ENCODE measurements around the gene APOL3.
"Not testable (repeated sequence)": the region's sequence is repeated elsewhere in the genome, so short reads cannot be mapped to it uniquely, and the experiment has no call there.

The APOL3 gene

GRCh38 chr22:36193171-36193570 lies 32.6 kb upstream of the APOL3 start:
- no peak for DNase-seq (ENCODE audit: low read depth, low spot score)

DNA sequence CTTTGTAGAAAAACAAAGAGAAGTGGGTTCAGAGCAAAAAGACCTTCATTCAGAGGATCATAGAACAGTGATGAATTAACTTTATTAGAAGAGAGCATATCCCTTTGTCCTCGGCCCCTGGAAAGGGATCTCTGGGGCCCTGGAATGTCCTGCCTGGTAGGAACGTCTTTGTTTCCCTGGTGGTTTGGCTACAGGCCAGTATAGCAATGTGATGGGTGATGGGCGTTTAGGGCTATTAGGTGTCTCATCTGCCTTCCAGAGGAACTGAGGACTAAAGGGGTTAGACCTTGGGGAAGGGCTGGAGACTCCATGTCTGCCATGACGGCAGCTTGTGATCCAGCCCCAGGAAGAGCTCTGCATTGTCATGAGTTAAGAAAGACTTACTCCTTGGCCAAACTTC lies 32.0 kb upstream of the APOL3 start:
- DNase-seq (ENCODE audit: low read depth, low spot score): no peak

- no peak for DNase-seq (ENCODE audit: low read depth, low spot score)
These were observed 30.7 kb upstream of the APOL3 start for GRCh38 chr22:36191106-36191836.

- DNase-seq (ENCODE audit: low read depth, low spot score): not testable (repeated sequence)
These were observed 27.3 kb upstream of the APOL3 start for GRCh38 chr22:36187862-36188261.

DNA sequence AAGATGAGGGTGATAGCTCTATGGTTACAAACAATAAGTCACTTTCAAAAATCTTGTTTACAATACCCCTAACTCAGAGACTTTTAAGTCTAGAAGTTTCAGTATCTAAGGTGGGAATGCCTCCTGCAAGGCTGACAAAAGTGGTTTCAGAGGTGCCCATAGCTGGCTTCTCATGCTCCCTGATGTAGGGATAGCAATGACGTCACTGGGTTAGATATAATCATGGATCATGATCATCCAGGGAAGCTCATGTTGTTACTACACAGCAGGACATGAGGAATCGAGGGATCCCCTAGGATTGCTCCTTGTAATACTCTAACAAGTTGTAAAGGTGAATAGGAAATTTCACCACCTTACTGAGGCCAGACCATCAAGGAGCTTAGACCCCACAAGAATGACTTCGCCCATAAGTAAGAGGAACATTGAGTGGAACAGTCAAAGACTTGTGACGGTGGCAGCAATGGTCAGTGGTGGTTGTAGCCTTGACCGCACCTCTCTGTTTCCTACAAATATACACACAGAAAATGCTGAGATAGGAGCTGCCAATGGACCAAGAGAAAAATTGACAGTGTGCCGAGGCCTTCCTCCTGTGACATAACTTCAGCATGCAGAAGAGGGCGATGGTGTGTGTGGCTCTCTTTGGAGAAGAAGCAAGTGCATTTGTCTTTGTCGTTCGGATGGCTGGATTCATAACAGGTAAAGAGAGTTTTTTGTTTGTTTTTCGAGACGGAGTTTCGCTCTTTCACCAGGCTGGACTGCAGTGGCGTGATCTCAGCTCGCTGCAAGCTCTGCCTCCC lies 25.5 kb upstream of the APOL3 start:
- DNase-seq (ENCODE audit: low read depth, low spot score): no peak

DNA sequence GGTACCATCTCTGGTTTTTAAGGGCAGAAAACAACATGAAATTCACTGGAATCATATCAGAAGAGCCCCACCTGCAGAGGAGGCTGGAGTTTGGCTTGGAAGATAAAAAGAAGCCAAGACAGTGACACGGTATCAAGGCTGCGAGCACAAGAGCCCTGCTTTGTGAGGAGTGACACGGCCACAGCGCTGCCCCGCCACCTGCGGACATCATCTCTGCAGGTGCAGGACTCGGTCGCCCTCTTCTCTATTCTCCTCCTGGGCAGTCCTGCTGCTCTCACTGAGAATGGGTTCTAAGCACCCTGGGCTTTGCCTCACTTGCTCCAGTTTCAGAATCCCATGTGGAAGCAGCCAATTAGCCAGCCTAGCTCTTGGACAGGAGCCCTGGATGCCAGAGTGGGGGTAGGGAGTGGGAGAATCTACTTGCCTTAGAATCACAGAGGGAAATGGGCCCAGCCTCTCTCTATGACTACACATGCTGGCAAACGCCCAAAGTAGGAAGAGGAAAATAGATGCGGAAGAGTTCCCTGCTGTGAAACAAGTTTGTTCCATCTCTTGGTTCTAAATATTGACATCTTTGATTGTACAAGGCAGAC lies 24.0 kb upstream of the APOL3 start:
- no peak for DNase-seq (ENCODE audit: low read depth, low spot score)

DNA sequence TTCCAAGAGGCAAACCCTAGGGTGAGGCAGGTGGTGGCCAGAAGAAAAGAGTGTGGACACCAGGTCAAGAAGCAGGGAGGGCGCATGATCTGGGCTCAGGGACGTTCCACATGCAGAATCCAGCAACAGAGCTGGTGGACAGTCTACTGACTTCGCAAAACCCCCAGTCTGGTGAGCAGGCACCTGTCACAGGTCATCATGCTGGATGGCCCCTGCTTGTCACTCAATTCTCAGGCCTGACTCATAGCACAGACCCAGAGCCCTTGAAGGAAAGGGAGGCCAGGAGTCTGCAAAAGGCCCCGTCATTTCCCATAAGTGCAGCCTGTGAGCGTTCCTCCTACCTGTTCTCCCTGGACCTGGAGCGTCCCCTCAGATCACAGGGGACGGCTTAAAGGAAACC lies 22.9 kb upstream of the APOL3 start:
- DNase-seq (ENCODE audit: low read depth, low spot score): no peak

DNA sequence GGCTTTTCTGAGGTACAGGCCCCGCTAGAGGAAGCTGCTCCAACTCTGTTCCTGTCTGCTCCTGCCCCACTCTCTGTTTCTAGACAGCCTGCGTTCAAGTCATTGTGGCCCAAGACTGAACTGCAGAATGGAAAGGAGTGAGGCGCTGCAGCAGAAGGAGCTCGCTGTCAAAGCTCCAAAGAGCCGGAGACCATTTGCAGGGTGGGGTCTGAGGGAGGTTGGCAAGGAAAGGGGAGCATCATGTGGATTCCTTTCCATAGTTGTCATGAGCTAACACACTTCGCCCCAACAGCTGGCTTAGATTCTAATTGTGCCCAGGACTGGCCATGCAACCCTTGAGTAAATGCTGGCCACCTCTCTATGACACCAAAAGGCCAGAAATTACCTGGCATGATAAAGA lies 22.3 kb upstream of the APOL3 start:
- no peak for DNase-seq (ENCODE audit: low read depth, low spot score)

- DNase-seq (ENCODE audit: low read depth, low spot score): no peak
These were observed 21.5 kb upstream of the APOL3 start for GRCh38 chr22:36182056-36182455.

DNA sequence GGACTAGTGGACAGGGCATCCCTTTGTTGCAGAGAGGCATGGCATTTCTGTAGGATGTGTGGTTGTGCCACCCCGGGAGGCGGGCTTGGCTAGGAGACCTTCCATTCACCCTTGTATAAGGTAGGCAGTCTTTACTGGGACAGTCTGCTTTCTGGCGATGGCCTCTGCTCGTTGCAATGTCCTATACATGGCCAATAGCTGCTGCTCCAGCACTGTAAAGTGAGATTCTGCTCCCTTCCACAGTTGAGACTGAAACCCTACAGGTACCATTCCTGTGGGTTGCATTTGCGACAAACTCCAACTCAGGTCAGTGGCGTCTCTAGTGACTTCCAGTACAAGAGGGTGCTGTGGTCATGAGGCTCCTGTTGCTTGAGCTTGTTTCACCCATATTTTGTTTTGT lies 20.4 kb upstream of the APOL3 start:
- DNase-seq (ENCODE audit: low read depth, low spot score): no peak

GRCh38 chr22:36180038-36180880 lies 19.7 kb upstream of the APOL3 start:
- no peak for DNase-seq (ENCODE audit: low read depth, low spot score)

- DNase-seq (ENCODE audit: low read depth, low spot score): no peak
These were observed 16.6 kb upstream of the APOL3 start for GRCh38 chr22:36177160-36177559.

DNA sequence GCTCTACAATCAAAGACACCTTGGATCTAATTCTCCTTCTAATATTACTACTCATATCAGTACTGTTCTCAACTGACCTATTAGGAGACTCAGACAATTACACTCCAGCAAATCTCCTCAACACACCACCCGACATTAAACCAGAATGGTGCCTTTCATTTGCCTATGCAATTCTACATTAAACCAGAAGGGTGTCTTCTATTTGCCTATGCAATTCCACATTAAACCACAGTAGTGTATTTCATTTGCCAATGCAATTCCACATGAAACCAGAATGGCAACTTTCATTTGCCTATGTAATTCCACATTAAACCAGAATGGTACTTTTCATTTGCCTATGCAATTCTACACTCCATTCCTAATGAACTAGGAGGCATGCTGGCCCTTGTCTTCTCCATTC lies 15.3 kb upstream of the APOL3 start:
- DNase-seq (ENCODE audit: low read depth, low spot score): no peak

DNA sequence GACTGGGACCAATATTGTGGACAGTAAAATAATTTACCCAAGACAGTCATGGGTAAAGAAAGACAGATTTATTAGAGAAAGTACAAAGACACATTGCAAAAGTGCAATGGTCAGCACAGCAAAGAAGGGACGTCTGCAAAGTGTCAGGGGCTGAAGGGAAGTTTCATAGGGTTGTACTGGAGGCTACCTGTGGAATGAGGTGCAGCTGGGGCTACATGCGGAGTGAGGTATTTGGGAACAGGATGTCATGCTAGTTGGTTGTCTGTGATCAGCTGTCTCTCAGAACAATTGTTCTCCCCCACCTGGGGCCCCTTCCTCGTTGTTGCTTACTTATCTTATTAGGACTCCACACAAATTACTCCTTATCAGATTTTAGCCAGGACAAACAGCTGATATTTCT lies 11.4 kb upstream of the APOL3 start:
- peak; percentile 40 for DNase-seq (ENCODE audit: low read depth, low spot score)

DNA sequence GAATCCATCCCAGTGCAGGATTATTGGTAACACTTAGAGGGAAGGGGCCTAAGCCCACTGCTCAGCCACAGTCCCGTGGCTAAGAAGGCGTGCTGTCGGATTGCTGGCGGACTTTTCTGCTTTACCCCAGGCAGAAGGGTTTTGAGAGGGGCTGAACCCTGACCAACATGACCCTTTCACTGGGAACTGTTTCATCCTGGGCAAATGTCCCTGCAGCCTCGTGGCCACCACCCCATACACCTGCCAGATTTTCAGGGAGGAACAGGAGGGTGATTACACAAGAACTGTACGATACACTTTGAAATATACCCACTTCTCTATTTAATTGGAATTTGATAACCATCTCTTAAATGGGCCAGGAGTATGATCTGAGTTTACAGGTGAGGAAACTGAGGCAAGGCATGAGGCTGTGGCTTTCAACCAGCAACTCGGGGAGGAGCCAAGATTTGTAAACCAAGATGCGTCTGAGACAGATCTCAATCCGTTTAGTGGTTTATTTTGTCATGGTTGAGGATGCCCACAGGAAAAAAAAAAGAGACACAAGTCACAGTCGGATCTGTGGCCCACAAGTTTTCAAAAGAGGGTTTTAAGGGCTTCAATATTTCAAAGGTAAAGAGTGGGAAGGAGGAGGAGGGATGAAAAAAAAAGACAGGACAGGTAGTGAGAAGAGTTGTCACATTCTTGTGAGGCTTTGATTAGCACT lies 6.1 kb upstream of the APOL3 start:
- DNase-seq (ENCODE audit: low read depth, low spot score): no peak

- DNase-seq (ENCODE audit: low read depth, low spot score): no peak
These were observed 5.5 kb upstream of the APOL3 start for GRCh38 chr22:36166086-36166485.

GRCh38 chr22:36165141-36165540 lies 4.6 kb upstream of the APOL3 start:
- no peak for DNase-seq (ENCODE audit: low read depth, low spot score)

- no peak for DNase-seq (ENCODE audit: low read depth, low spot score)
These were observed 4.1 kb upstream of the APOL3 start for GRCh38 chr22:36164621-36165020.

DNA sequence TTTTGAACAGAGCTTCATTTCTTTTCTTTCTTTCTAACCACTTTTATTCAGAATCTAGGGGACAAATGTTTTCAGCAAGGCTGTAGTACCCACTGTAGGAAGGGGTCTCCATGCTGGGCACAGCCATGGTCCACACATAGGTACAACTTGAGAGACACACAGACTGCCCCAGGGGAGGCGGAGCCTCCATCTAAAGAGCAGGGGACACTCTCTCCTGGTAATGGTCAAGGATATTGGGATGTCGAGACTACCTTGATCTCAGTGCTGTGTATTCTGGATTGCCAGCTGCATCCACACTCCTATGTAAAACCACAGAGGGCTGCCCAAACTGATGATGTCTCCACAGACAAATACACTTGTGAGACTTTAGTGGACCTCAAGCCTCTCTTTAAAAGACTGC lies 2.9 kb upstream of the APOL3 start:
- DNase-seq (ENCODE audit: low read depth, low spot score): no peak

DNA sequence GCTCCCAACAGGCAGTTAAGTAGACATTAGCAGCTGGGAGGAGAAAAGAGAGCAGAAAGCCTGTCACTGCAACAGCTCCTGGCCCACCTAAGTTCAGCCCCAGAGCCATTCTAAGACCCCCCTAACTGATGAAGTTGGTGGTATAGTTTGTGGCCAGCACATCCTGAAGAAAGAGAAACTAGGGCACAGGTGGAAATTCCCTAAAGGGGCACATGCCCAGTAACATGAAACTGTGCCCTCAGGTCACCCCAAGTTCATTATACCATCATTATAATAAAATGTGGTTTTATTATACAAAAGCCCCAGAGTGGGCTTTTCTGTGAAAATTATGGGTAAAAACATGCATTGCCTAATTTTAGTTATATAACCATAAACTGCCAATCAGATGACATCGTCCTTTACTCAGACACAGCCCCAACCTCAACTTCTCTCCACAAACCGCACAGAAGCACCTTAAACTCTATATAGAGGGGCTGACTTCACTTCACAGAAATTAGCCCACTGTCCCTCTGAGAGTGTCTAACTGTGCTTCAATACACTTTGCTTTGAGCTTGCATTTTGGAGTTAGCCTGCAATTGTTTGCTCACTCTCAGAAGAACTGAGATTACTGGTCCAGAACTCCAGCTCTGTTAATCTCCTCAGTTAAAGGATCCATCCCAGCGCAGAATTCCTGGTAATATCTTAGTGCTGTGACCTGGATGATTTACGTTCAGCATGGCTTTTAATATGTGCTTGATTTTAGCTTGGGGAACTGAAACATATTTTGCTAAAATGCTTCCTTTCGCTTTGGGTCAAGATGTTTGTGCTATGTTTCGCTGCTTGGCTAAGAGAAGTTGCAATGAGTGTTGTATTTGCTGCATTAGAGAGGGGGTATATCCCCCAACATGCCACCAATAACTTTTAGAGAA lies 1.8 kb upstream of the APOL3 start:
- DNase-seq (ENCODE audit: low read depth, low spot score): no peak

Measured in iPS DF 19.7 (cell line).